OCI-LY7 (cell line): ENCODE measurements around the gene BHMT2. TPM values are rescaled to one million over a fixed set of nuclear protein-coding genes. Genes with fewer than 3 reads are reported as not detected.

Experiments used
- BruUV-seq: library from RNA; stranded (reverse); fragments of 400-500 nt; replicated peaks from 2 replicates; lab custom pipeline; 2021; lab: Mats Ljungman, UMichigan
- CTCF ChIA-PET: fragments of 300-600 bp; sonication (Branson Sonifier 250); formaldehyde crosslinking; loops from one replicate; lab custom pipeline; 2022; ENCODE audit warnings: antibody characterized with exemption; ENCODE audit not compliant: unreplicated experiment; lab: Charles Lee
- POLR2A ChIA-PET: fragments of 300-600 bp; sonication (Branson Sonifier 250); formaldehyde crosslinking; loops from one replicate; lab custom pipeline; 2022; ENCODE audit warnings: antibody characterized with exemption; lab: Charles Lee
- DNase-seq: peaks from one replicate; pipeline ENCODE4 v3.0.0-alpha.2; 2015; ENCODE audit warnings: low spot score
- H2AFZ ChIP-seq: fragments of 200-600 bp; sonication (generic), shearing (Covaris generic); 2 replicates; pipeline ENCODE4 v1.6.1; 2014; ENCODE audit warnings: mild to moderate bottlenecking, antibody characterized with exemption, low read length, moderate library complexity
- H3K27ac ChIP-seq: fragments of 200-600 bp; sonication (generic); 2 replicates; pipeline ENCODE4 v1.5.1; 2014; ENCODE audit warnings: mixed run types, low read depth, mild to moderate bottlenecking, moderate library complexity, low read length, inconsistent platforms; ENCODE audit not compliant: poor library complexity, severe bottlenecking
- H3K36me3 ChIP-seq: fragments of 200-600 bp; sonication (generic); 2 replicates; pipeline ENCODE4 v1.6.1; 2014; ENCODE audit warnings: mild to moderate bottlenecking, antibody characterized with exemption, low read length, moderate library complexity, mixed read lengths; ENCODE audit not compliant: insufficient read depth
- H3K4me1 ChIP-seq: fragments of 200-600 bp; sonication (generic); 2 replicates; pipeline ENCODE4 v1.5.1; 2014; ENCODE audit warnings: mild to moderate bottlenecking, low read length; ENCODE audit not compliant: insufficient read depth, poor library complexity, severe bottlenecking
- H3K4me2 ChIP-seq: fragments of 200-600 bp; sonication (generic); 2 replicates; pipeline ENCODE4 v1.6.1; 2014; ENCODE audit warnings: mild to moderate bottlenecking, low read length
- H3K4me3 ChIP-seq: fragments of 200-600 bp; sonication (generic); 2 replicates; pipeline ENCODE4 v1.5.1; 2014; ENCODE audit warnings: mild to moderate bottlenecking, low read depth, low read length; ENCODE audit not compliant: poor library complexity, severe bottlenecking
- H3K79me2 ChIP-seq: fragments of 200-600 bp; sonication (generic); 2 replicates; pipeline ENCODE4 v1.6.1; 2016; ENCODE audit warnings: low read depth, mild to moderate bottlenecking, low read length, moderate library complexity, mixed read lengths; ENCODE audit not compliant: insufficient read depth
- H3K9me2 ChIP-seq: fragments of 200-600 bp; sonication (generic); 2 replicates; pipeline ENCODE4 v1.6.1; 2016; ENCODE audit warnings: mild to moderate bottlenecking, low read length, mixed read lengths; ENCODE audit not compliant: insufficient read depth
- H3K9me3 ChIP-seq: fragments of 200-600 bp; sonication (generic); 2 replicates; pipeline ENCODE4 v1.6.1; 2014; ENCODE audit warnings: mild to moderate bottlenecking, mixed run types, low read length, mixed read lengths
- H4K20me1 ChIP-seq: fragments of 200-600 bp; sonication (generic); 2 replicates; pipeline ENCODE4 v1.6.1; 2014; ENCODE audit warnings: mild to moderate bottlenecking, antibody characterized with exemption, low read length, moderate library complexity, mixed read lengths; ENCODE audit not compliant: insufficient read depth
- EZH2phosphoT487 ChIP-seq: fragments of 200-600 bp; sonication (generic); IDR thresholded peaks from 2 replicates; pipeline ENCODE4 v1.6.1; 2018; ENCODE audit warnings: low read depth, borderline replicate concordance, mild to moderate bottlenecking, mixed run types, antibody characterized with exemption, low read length, moderate library complexity, mixed read lengths
- intact Hi-C: fragments of 100-400 bp; cut with micrococcal nuclease; formaldehyde crosslinking; loops from one replicate; pipeline ENCODE4 v1.10.0; 2022; ENCODE audit not compliant: unreplicated experiment
- total RNA-seq, 2 experiments: library from RNA; depleted of rRNA in 1 of 2; stranded (reverse); fragments of >200 nt in 1 of 2; shearing (Covaris generic) in 1 of 2; gene quantifications; 2 replicates each; pipeline ENCODE4 v1.2.3, GENCODE V29; 2014 to 2022
- TF ChIP-seq, protein P1 (sequence below): fragments of 200-600 bp; sonication (generic); conservative IDR thresholded peaks from 2 replicates; pipeline ENCODE4 v1.5.1; 2014; ENCODE audit warnings: mild to moderate bottlenecking, antibody characterized with exemption, low read length, moderate library complexity, mixed read lengths

BHMT2 gene
- total RNA-seq, 2 experiments from 2014 or later, result not detected

DNA sequence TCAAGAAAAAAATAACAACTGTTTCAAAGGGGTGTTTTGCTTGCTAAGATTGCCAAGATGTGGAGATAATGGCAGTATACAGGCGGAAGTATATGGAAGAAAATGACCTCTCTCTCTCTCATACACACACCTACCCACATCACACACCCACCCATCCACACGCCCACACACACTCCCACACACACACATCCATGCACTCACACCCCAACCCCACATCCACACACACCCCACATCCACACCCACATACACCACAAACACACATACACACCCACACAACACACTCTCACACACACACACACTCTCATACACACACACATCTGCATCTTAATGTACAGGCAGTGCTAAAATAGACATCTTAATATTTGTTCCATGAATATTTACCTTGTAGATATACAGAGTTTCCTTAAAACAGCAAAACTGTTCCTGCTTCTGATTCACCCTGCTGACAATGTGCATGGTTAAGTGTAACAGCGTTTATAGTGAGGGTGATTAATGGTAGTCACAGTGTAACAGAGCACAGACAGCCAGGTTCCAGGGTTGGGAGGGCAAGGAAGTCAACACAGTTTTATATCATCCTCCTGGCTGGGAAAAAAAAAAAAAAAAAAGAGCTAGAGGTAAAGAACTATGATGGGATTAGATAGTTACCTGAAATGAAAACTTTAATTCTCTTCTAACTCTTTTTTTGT is 8.3 kb downstream of the BHMT2 start:
- no peaks in the 10 kb centered on the region for H3K36me3 ChIP-seq
- no peaks in the 10 kb centered on the region for H3K4me1 ChIP-seq
- no peaks in the 10 kb centered on the region for H3K79me2 ChIP-seq
- intact Hi-C loops, result no loop called here
- no peak overlapping the region for H3K4me2 ChIP-seq
- no peak overlapping the region for H2AFZ ChIP-seq
- no peaks in the 10 kb centered on the region for H3K9me3 ChIP-seq
- CTCF ChIA-PET, result interaction anchor here (0.6 kb wide), 1 partner anchor 39 kb away, joined by 4 read pairs; no protein-coding TSS in a partner anchor
- H3K4me3 ChIP-seq, result no peak overlapping the region
- BruUV-seq, result no TSS peak
- POLR2A ChIA-PET, result interaction anchor here (0.6 to 1.3 kb wide), 5 partner anchors 9 to 1164 kb away, joined by 3 to 5 read pairs (median 3); no protein-coding TSS in a partner anchor
- DNase-seq, result no peak
- TF ChIP-seq EZH2phosphoT487, result no peak
- TF ChIP-seq, protein P1, sequence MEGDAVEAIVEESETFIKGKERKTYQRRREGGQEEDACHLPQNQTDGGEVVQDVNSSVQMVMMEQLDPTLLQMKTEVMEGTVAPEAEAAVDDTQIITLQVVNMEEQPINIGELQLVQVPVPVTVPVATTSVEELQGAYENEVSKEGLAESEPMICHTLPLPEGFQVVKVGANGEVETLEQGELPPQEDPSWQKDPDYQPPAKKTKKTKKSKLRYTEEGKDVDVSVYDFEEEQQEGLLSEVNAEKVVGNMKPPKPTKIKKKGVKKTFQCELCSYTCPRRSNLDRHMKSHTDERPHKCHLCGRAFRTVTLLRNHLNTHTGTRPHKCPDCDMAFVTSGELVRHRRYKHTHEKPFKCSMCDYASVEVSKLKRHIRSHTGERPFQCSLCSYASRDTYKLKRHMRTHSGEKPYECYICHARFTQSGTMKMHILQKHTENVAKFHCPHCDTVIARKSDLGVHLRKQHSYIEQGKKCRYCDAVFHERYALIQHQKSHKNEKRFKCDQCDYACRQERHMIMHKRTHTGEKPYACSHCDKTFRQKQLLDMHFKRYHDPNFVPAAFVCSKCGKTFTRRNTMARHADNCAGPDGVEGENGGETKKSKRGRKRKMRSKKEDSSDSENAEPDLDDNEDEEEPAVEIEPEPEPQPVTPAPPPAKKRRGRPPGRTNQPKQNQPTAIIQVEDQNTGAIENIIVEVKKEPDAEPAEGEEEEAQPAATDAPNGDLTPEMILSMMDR, result no peak
- no peaks in the 10 kb centered on the region for H3K9me2 ChIP-seq
- no peaks in the 10 kb centered on the region for H4K20me1 ChIP-seq
- no peak overlapping the region for H3K27ac ChIP-seq

GRCh38 chr5:79080804-79081203 is 11.2 kb downstream of the BHMT2 start:
- BruUV-seq, result no TSS peak
- CTCF ChIA-PET, result no interaction called here
- POLR2A ChIA-PET, result no interaction called here

More at GRCh38 chr5:79080804-79081203, 11.2 kb downstream of the BHMT2 start:
- Histone ChIP-seq H3K27ac (no peak overlapping the region), H3K4me2 (no peak overlapping the region), H4K20me1 (no peaks in the 10 kb centered on the region), H3K4me3 (no peak overlapping the region), H2AFZ (no peak overlapping the region), H3K4me1 (no peaks in the 10 kb centered on the region), H3K9me3 (no peaks in the 10 kb centered on the region), H3K9me2 (no peaks in the 10 kb centered on the region), H3K36me3 (no peaks in the 10 kb centered on the region), H3K79me2 (no peaks in the 10 kb centered on the region)
- intact Hi-C loops, result no loop called here
- TF ChIP-seq, protein P1, result no peak
- TF ChIP-seq EZH2phosphoT487, result no peak
- no peak for DNase-seq
